Embryonic facial prominence (tissue), 1 donor: ENCODE data around the gene GDF9.
"Not testable (repeated sequence)": the region's sequence is repeated elsewhere in the genome, so short reads cannot be mapped to it uniquely, and the experiment has no call there.

Source experiments
- DNase-seq: peaks from one replicate; pipeline ENCODE4 v3.0.0-alpha.2; 2016; ENCODE audit errors: extremely low spot score

The GDF9 gene

DNA sequence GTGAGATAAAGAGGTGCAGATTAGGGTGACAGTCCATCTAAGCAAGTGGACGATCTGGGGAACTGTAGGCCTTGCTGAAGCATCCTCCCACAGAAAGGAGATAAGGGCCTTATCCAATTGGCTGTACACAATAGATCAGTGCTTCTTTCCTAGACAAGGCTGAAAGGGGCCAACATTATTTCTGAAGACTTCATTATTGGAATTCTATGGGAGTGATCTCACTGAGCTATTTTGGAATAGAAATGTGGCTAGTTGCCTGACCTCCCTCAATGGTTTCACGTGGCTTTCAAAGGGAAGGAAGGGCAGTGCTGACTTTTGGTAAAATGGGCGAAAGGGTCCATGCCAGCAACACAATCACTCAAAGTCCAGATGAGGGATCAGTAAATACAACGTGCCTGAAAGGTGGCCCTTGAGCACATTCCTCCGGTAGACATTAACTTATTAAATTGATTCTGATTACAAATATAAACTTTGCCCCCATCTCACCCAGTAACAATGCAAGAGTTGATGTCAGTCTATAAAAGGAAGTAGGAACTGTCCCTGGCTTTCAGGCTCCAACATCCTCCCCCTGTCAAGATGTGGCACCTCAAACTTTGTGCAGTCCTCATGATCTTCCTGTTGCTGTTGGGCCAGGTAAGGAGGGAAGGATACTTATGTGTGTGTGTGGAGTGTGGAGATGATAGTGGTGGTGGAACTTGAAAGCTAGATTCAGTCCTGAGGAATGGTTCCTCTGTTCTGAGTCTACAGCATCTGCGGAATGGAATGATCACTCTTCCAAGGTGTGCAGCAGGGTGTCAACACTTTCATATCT is 7.1 kb upstream of the GDF9 start, which contains the start of gene LEAP2:
LEAP2 (plus strand) TSS at position 550 of the 811 bp plus-strand sequence; CDS start at position 577, 27 bp downstream.
- DNase-seq = no peak

DNA sequence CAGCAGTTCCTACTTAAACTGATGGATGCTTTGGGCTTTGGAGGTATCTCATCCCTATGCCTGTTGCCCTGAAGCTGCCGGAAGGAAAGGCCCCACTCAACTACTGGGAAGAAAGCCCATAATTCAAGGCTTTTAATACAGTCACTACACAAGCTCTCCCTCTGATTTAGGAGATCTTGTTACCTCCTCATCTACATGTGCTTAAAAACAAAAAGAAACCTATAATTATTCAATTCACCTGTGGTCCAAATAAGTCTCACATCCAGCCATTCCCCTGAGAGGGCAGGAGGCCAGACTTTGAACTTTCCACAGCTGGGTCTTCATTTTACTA is 6.5 kb upstream of the GDF9 start:
- no peak for DNase-seq

DNA sequence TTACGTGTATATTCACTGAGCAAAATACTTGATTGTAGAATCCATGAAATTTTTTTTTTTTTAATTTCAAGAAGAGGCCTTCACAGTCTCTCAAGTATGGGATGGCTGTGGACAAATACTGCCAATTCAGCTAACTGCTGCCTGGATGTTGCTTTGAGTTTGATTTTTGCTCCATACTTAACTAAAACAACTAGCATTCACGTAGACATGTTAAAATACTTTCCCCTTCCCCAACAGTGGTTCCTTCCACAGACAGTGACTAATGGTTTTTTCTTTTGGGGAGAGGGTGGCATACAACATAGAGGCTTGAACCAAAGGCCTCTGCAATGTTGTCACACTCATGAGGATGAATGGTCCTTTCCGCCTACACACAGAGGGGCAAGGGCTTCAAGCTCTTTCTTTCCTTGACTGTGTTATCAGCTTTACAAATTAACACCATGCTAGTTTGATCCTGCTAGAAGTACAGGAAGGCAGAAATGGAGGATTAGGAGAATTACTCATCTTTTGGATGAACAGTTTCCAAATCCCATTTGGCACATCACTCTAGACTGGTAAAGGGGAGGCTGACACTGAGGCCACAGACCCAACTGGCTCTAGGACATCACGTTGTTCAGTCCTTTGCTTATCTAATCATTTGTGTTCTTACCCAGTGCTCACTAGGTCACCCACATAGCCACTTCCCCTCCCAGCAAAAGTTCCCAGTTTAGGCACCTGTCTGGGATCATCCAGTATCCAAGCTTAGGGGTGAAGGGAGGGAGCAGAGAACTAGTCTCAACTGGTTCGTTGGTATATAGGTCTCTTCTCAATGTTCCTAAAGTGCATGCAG is 5.4 kb upstream of the GDF9 start:
- DNase-seq = no peak

DNA sequence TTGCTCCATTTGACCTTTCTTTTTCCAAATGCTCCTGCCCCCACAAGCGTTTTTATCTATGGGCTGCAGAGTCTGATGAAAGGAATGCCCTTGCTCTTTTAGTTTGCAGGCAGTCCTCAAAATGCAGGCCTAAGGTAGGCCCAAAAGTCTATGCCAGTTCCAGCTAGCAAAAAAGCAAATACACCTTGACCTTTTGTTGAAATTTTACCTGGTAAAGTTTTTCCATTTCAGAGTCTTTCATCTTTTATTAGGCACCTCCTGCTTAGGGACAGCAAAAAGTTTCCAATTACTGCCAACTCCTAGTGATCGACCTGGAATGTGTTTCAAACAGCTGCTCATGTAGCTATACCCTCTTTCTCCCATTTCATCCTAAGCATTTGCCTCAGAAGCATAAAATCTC is 4.5 kb upstream of the GDF9 start:
- no peak for DNase-seq

DNA sequence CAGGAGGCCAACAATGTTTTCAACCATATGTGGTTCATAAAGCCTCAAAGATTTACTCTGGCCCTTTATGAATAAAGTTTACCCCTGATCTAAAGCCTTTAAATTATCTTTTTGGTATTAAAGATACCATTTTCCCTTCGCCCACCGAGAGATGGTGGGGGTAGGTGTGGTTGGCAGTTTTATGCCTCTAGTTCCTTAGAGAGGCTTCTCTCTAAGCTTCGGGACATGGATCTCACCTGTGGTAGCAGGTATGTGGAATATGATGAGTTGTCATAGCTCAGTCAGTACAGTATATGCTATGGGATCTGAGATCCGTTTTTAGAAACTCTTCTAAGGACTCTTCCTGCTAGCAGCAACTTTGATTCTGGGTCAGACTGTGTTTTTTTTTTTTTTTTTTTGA is 2.5 kb upstream of the GDF9 start:
- no peak for DNase-seq

DNA sequence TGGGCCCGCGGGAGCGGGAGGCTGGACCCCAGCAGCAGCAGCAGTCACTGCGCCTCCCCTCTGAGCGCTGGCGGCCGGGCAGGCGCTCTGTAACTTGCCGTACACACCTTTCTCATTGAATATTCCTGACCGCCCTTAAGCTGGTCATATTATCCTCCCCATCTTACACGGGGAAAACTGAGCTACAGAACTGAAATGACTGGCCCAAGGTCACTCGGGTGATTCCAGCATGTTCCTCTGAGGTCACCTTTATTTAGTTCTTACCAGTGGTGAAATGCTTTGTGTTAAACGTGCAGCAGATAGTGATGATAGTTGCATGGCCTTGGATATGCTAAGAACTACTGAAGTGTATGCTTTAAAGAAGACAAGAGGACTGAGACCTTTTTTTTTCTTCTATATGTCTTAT is 780 bp upstream of the GDF9 start:
- no peak for DNase-seq

DNA sequence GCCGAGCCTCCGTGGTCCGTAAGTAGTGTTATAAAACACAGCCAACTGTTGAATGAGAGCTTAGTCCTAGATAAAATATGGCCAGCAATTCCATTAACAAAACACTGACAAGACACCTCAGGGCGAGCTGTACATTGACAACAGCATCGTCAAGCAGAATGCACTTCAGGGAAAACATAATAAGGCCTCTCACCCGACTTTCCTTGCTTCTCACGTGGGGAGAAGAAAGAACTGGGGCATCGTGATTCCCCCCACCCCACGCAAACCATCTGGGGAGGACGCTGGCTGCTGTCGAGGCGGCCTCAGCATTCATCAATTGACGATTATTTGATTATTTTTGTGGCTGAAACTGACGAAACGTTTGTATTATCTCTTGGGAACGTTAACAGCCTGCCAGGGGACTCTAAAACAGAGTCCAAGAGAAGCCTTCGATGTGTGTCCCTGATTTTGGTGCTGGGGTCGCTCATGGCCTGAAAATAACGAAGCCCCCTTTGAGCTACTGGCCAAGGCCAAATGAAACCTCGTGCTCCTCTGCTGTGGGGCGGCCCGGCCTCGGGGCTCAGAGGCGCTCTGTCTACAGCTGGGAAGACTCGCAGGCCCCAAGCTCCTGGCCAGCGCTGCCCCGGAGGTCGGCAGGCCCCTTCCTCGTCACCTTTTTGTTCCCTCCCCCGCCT is 464 bp downstream of the GDF9 start:
- DNase-seq = no peak

DNA sequence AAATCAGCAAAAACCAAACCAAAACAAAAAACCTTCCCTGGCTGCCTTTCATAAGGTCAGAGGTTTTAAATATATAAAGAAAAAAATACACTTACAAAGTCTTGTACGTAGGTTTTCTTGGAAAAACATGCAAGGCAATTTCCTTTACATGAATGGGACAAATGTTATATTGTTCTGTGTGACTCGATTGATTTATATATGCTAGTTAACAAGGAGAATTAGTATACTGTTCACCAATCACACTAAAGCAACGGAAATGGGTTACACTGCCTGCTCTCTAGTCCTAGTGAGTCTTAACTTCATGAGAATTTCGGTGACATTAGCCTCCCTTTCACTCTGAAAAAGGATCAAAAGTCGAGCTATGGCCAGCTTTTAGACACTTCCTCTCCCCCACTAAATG is 5.5 kb downstream of the GDF9 start:
- DNase-seq = no peak

DNA sequence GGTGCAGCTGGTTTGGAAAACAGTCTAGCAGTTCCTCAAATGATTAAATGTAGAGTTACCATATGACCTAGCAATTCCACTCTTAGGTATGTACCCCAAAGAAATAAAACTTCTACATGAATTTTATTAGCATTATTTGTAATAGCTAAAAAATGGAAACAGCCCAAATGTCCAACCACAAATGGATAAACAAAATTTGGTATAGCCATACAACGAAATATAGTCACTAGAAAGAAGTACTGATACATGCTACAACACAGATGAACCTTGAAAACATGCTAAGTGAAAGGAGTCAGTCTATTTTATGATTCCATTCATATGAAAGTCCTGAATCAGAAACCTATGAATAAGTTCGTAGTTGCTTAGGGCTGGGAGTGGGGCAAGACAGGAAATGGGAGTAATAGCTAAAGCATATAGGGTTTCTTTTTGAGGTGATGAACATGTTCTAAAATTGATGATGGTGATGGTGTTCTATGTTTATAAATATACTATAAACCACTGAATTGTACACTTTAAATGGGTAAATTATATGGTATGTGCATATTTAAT is 6.3 kb downstream of the GDF9 start:
- no peak for DNase-seq

DNA sequence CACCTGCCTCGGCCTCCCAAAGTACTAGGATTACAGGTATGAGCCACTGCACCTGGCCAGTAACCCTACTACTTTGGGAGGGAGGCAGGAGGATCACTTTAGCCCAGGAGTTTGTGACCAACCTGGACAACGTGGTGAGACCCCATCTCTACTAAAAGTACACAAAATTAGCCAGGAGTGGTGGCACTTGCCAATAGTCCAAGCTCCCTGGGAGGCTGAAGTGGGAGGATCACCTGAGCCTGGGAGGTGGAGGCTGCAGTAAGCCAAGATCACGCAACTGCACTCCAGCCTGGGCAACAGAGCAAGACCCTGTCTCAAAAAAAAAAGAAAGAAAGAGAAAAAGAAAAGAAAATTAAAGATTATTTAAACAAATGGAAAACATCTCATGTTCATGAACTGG is 10.3 kb downstream of the GDF9 start:
- no peak for DNase-seq

DNA sequence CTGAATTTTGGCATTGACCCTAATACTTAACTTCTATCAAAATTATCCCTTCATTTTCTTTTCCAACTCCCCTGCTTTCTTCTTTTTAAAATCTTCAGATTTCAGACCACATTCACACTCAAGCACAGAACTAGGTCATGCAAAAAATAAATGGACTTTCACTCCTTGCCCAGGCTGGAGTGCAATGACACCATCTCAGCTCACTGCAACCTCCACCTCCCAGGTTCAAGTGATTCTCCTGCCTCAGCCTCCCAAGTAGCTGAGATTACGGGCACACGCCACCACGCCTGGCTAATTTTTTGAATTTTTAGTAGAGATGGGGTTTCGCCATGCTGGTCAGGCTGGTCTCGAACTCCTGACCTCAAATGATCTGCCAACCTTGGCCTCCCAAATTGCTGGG is 11.3 kb downstream of the GDF9 start:
- DNase-seq = not testable (repeated sequence)

DNA sequence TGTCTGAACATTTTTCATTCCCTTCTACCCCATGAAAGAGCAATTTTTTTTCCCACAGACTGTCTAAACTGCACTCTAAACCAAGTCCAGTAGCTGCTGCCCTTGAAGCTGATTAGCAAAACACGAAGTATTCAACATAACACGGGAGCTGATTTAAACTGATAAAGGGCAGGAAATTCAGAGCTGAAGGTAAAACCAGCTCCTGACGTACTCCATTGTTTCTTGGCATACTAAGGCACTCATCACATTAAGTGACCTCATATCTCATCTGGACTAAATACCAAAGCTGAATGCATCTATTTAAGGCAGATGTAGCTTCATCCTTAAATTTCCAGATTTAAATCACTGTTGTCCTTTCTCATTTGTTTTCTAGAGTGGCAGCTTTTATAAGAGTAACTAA is 12.0 kb downstream of the GDF9 start:
- no peak for DNase-seq

DNA sequence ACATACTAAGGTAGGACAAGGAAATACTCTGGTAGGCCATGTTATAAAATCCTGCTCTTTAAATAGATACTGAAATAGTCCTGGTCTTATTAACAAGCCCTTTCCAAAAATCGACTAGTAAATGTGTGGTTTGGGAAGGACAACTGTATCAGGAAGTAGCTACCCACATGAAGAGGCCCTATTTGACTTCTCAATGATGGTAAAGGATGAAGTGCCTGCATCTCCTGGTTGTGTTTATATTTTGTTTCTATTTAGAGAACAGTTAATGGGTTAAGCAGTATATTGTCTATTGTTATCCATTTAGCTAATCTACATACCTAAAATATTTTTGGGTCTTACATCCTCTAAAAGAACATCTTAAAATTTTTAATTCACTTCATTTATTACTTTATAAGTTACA is 12.5 kb downstream of the GDF9 start:
- DNase-seq = no peak

DNA sequence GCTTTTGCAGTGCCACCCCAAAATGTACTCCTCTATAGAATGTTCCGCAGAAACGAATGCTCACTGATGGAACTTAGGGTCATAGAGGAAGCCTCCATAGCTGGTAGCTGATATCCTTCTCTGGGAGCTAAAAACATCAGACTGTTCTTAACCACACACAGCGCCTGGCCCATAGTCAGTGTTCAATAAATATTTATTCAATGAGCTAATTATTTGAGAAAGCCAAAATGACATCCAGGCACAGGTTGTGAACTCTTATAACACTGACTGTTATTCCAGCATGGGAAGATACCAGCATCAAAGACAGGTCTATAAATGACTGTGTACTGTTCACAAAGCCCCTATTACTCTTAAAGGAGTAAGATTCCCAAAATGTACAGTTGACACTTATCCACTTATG is 12.9 kb downstream of the GDF9 start:
- DNase-seq = no peak

DNA sequence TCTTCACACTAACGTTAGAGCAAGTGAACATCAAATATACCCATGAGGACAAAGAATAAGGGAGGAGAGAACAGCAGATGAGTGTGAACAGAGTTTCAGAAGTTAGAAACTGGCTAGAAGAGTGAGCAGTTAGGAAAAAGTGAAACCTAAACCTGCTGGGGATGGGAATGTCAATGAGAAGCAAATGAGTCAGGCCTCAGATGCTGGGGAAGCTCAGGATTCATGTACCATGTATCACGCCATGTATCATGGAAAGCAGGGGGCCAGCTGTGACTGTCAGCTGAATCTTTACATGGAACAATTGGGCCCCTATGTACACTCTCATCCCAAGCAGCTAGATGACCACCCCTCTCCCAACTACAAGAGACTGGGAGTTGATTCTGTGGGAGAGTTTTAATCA is 16.2 kb downstream of the GDF9 start:
- no peak for DNase-seq

DNA sequence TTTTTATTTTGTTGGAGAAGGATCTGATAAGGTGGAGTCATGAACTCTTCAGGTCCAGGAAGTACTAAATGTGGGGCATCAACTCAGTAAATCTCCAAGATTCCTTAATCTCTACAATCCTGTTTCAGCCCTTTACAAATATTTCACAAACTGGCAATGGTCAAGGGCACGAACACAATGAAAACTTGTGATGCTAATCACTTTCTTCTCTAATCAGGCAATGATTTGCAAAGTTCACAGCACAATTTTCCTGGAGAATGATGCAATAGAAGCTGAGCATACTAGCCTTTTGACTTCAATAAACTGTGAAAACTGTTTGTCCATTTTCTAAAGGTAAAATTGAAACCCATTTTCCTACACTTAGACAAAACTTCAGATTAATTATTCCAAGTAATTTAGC is 16.9 kb downstream of the GDF9 start:
- no peak for DNase-seq

DNA sequence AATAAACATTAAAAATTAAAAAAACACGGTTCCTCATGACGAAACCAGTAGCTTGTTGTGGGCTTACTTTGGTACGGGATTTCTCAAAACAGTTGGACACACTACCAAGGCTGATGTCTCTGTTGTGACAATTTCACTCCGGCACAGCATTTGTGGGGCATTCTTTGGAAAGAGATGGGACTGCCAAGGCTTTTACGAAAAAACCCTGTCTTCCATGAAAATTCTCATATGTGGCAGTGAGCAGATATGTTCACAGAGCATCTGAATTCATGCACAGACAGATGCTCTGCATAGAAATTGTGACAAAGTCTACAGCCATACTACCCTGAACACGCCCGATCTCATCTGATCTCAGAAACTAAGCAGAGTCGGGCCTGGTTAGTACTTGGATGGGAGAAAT is 18.0 kb downstream of the GDF9 start:
- no peak for DNase-seq

DNA sequence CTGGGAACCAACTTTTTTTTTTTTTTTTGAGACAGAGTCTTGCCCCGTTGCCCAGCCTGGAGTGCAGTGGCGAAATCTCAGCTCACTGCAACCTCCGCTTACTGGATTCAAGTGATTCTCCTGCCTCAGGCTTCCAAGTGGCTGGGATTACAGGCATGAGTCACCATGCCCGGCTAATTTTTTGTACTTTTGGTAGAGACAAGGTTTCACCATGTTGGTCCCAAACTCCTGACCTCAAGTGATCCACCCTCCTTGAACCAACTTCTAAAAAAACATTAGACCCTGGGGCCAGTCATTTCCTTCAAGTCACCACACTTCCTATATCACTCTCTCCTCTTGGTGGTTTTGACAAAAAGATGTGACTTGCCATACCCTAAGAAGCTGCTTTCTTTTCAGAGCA is 25.0 kb downstream of the GDF9 start:
- no peak for DNase-seq

DNA sequence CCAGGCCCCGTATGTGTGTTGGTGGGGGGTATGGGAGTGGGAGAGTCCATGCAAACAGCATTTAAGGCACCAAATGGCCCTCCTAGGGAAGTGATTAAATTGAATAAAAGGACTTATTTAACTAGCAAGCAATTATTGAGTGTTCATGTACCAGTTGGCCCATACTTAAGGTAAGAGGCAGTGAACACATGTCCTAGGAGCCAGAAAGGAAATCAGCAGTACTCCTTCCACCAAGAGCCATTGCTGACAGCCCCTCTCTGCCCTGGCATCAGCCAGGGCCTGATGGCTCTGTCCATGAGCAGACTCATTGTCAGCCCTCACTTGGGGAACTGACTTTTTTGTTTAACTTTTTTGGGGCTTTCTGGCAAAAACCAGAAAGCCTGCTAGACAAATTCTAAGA is 25.4 kb downstream of the GDF9 start:
- DNase-seq = no peak

DNA sequence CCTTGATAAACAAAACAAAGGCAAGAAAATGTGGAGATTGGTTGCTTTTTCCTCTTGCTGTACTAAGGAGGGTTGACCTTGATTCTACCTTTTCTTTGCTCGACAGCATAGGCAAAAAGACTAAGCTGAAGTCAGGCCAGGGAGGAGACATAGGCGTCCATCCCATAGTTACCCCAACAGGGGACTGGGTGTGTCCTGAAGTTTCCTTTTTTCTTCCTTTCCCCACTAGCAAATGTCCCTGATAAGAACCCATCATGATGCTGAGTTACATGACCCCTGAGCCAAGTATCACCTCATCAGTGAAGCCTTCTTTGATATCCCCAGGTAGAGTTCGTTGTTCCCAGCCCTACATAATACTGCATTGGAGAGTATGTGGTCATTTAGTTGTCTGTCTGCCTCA is 26.0 kb downstream of the GDF9 start:
- DNase-seq = no peak

DNA sequence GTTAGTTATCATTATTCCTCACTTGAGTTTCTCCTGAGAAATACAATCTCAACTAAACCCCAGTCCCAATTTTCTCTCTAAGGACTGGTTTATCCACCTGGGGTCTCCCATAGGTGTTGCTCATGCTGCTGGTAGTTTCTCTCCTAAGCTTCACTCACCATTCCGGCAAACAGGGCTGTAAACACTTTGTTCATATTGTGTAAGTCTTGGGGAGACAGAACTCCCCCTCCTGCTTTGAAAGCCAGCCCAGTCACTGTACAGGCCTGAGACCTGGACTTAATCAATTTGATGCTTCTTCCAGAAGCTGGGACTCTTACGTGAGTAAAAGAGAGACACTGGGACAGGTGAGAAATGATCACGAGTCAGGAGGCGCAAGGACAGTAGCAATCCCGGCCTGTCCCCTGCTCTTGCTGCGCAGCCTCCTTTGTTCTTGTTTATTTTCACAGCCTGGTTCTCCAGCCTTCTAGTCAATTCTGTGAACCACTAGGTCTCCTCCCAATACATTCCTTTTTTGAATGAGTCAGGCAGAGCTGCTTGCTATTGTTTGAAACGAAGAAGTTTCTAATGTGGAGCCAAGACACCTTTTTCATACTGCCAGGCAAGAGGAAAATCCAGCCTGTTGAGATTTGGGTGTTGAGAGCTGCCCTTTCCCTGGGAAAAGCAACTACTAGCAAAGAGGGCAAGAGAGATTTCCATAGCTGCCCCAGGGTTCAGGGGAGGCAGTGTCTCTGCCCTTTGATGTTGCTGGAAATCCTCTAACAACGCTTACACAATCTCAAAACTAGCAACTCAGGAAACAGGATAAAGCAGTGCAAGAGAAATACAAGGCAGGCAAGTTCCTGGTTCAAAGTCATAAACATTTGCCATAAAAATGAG is 26.6 kb downstream of the GDF9 start:
- DNase-seq = no peak
